Neural progenitor cell (in vitro differentiated cells): ENCODE measurements around the gene SLC25A42. TPM values are rescaled to one million over a fixed set of nuclear protein-coding genes. Genes with fewer than 3 reads are reported as not detected.

ENCODE experiments used
- DNase-seq: peaks from one replicate; pipeline ENCODE4 v3.0.0-alpha.2; 2016; ENCODE audit warnings: low spot score
- H2AFZ ChIP-seq: fragments of 200-600 bp; sonication (generic); replicated peaks from 2 replicates; pipeline ENCODE4 v1.6.1; 2016; ENCODE audit warnings: antibody characterized with exemption
- H3F3A ChIP-seq: fragments of 200-600 bp; sonication (generic); 2 replicates; pipeline ENCODE4 v1.6.1; 2016; ENCODE audit warnings: antibody characterized with exemption, low read depth
- H3K27ac ChIP-seq: fragments of 200-600 bp; sonication (generic); 2 replicates; pipeline ENCODE4 v1.5.1; 2016; ENCODE audit warnings: mild to moderate bottlenecking
- H3K27me3 ChIP-seq: fragments of 200-600 bp; sonication (generic); 2 replicates; pipeline ENCODE4 v1.6.1; 2016; ENCODE audit warnings: mild to moderate bottlenecking, moderate library complexity
- H3K36me3 ChIP-seq: fragments of 200-600 bp; sonication (generic); 2 replicates; pipeline ENCODE4 v1.5.1; 2016
- H3K4me1 ChIP-seq: fragments of 200-600 bp; sonication (generic); 2 replicates; pipeline ENCODE4 v1.6.1; 2016; ENCODE audit warnings: mixed run types
- H3K4me2 ChIP-seq: fragments of 200-600 bp; sonication (generic); 2 replicates; pipeline ENCODE4 v1.6.1; 2016
- H3K4me3 ChIP-seq: fragments of 200-600 bp; sonication (generic); 2 replicates; pipeline ENCODE4 v1.5.1; 2016
- H3K79me2 ChIP-seq: fragments of 200-600 bp; sonication (generic); 2 replicates; pipeline ENCODE4 v1.6.1; 2016; ENCODE audit warnings: low read depth
- H3K9ac ChIP-seq: fragments of 200-600 bp; sonication (generic); 2 replicates; pipeline ENCODE4 v1.6.1; 2016
- H3K9me3 ChIP-seq: fragments of 200-600 bp; sonication (generic); 2 replicates; pipeline ENCODE4 v1.5.1; 2016; ENCODE audit warnings: low read depth
- H4K20me1 ChIP-seq: fragments of 200-600 bp; sonication (generic); 2 replicates; pipeline ENCODE4 v1.6.1; 2016; ENCODE audit warnings: low read depth
- H3K27ac Mint-ChIP-seq: 3 replicates; pipeline ENCODE4 v1.8.0; 2021; ENCODE audit warnings: mixed read lengths
- H3K27me3 Mint-ChIP-seq: 2 replicates; pipeline ENCODE4 v1.8.0; 2022; ENCODE audit warnings: low read depth, mild to moderate bottlenecking, inconsistent platforms, moderate library complexity, mixed read lengths; ENCODE audit not compliant: insufficient read depth
- H3K36me3 Mint-ChIP-seq: 3 replicates; pipeline ENCODE4 v1.8.0; 2021; ENCODE audit warnings: mixed read lengths
- H3K4me1 Mint-ChIP-seq: 3 replicates; pipeline ENCODE4 v1.8.0; 2021; ENCODE audit warnings: mixed read lengths
- H3K4me3 Mint-ChIP-seq: 3 replicates; pipeline ENCODE4 v1.8.0; 2021; ENCODE audit warnings: mild to moderate bottlenecking, moderate library complexity, mixed read lengths
- H3K9me3 Mint-ChIP-seq: 3 replicates; pipeline ENCODE4 v1.8.0; 2020; ENCODE audit warnings: mixed read lengths
- EZH2 ChIP-seq: fragments of 200-600 bp; sonication (generic); IDR thresholded peaks from 2 replicates; pipeline ENCODE4 v1.6.1; 2017; ENCODE audit warnings: antibody characterized with exemption, mild to moderate bottlenecking, moderate library complexity
- EZH2phosphoT487 ChIP-seq: fragments of 200-600 bp; sonication (generic); IDR thresholded peaks from 2 replicates; pipeline ENCODE4 v1.6.1; 2017; ENCODE audit warnings: antibody characterized with exemption
- total RNA-seq: library from RNA; depleted of rRNA; stranded (reverse); fragments of >200 nt; gene quantifications from 2 replicates; pipeline ENCODE4 v1.2.3, GENCODE V29; 2015; ENCODE audit warnings: low replicate concordance
- TF ChIP-seq, protein P1 (sequence below): fragments of 200-600 bp; sonication (generic); IDR thresholded peaks from 2 replicates; pipeline ENCODE4 v1.5.1; 2017; ENCODE audit warnings: antibody characterized with exemption, mild to moderate bottlenecking

SLC25A42 gene
- total RNA-seq, 1 donor from 2014 or later = 4.0 TPM

GRCh38 chr19:19123386-19123785 is 59.6 kb downstream of the SLC25A42 start:
- no peak for DNase-seq
- Mint-ChIP-seq H3K4me3 (no peak overlapping the region), H3K27ac (no peak overlapping the region), H3K9me3 (peaks cover 9% of the 10 kb centered on the region), H3K27me3 (peaks cover 2% of the 10 kb centered on the region), H3K4me1 (no peaks in the 10 kb centered on the region), H3K36me3 (peaks cover 27% of the 10 kb centered on the region)
- Histone ChIP-seq H3K27me3 (no peaks in the 10 kb centered on the region), H3K4me2 (no peak overlapping the region), H2AFZ (no peak overlapping the region), H4K20me1 (no peaks in the 10 kb centered on the region), H3K4me3 (no peak overlapping the region), H3K79me2 (no peaks in the 10 kb centered on the region), H3K27ac (no peak overlapping the region), H3K9me3 (no peaks in the 10 kb centered on the region), H3K4me1 (peaks cover 5% of the 10 kb centered on the region), H3F3A (peaks cover 7% of the 10 kb centered on the region), H3K36me3 (peaks cover 5% of the 10 kb centered on the region), H3K9ac (no peak overlapping the region)
- TF ChIP-seq EZH2 (no peak), EZH2phosphoT487 (no peak)
- TF ChIP-seq, protein P1, sequence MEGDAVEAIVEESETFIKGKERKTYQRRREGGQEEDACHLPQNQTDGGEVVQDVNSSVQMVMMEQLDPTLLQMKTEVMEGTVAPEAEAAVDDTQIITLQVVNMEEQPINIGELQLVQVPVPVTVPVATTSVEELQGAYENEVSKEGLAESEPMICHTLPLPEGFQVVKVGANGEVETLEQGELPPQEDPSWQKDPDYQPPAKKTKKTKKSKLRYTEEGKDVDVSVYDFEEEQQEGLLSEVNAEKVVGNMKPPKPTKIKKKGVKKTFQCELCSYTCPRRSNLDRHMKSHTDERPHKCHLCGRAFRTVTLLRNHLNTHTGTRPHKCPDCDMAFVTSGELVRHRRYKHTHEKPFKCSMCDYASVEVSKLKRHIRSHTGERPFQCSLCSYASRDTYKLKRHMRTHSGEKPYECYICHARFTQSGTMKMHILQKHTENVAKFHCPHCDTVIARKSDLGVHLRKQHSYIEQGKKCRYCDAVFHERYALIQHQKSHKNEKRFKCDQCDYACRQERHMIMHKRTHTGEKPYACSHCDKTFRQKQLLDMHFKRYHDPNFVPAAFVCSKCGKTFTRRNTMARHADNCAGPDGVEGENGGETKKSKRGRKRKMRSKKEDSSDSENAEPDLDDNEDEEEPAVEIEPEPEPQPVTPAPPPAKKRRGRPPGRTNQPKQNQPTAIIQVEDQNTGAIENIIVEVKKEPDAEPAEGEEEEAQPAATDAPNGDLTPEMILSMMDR = no peak

GRCh38 chr19:19126102-19126501 is 62.3 kb downstream of the SLC25A42 start:
- DNase-seq = no peak
- Mint-ChIP-seq H3K36me3 (peaks cover 34% of the 10 kb centered on the region), H3K4me1 (no peaks in the 10 kb centered on the region), H3K9me3 (peaks cover 11% of the 10 kb centered on the region), H3K27ac (no peak overlapping the region), H3K4me3 (no peak overlapping the region), H3K27me3 (no peaks in the 10 kb centered on the region)
- Histone ChIP-seq H4K20me1 (no peaks in the 10 kb centered on the region), H3K4me1 (no peaks in the 10 kb centered on the region), H3K27ac (no peak overlapping the region), H3K9ac (no peak overlapping the region), H3K4me2 (no peak overlapping the region), H3K27me3 (no peaks in the 10 kb centered on the region), H3F3A (no peaks in the 10 kb centered on the region), H3K9me3 (no peaks in the 10 kb centered on the region), H3K36me3 (peaks cover 5% of the 10 kb centered on the region), H2AFZ (no peak overlapping the region), H3K4me3 (no peak overlapping the region), H3K79me2 (no peaks in the 10 kb centered on the region)
- TF ChIP-seq EZH2 (no peak), EZH2phosphoT487 (no peak)
- TF ChIP-seq, protein P1 = no peak

GRCh38 chr19:19131989-19132388 is 68.2 kb downstream of the SLC25A42 start:
- Histone ChIP-seq H4K20me1 (no peaks in the 10 kb centered on the region), H3K4me1 (no peaks in the 10 kb centered on the region), H2AFZ (no peak overlapping the region), H3K9ac (no peak overlapping the region), H3K4me2 (no peak overlapping the region), H3K79me2 (no peaks in the 10 kb centered on the region), H3K36me3 (no peaks in the 10 kb centered on the region), H3K4me3 (no peak overlapping the region), H3K27ac (no peak overlapping the region), H3K27me3 (no peaks in the 10 kb centered on the region), H3K9me3 (no peaks in the 10 kb centered on the region), H3F3A (no peaks in the 10 kb centered on the region)
- H3K27ac Mint-ChIP-seq = no peak overlapping the region
- H3K4me3 Mint-ChIP-seq = no peak overlapping the region
- H3K9me3 Mint-ChIP-seq = peaks cover 5% of the 10 kb centered on the region
- H3K36me3 Mint-ChIP-seq = peaks cover 21% of the 10 kb centered on the region
- peaks cover 9% of the 10 kb centered on the region for H3K27me3 Mint-ChIP-seq
- no peak for TF ChIP-seq EZH2phosphoT487
- TF ChIP-seq EZH2 = no peak
- TF ChIP-seq, protein P1 = no peak
- H3K4me1 Mint-ChIP-seq = peaks cover 5% of the 10 kb centered on the region
- DNase-seq = no peak

GRCh38 chr19:19132912-19133311 is 69.1 kb downstream of the SLC25A42 start:
- peaks cover 9% of the 10 kb centered on the region for H3K27me3 Mint-ChIP-seq
- H3F3A ChIP-seq = no peaks in the 10 kb centered on the region
- H3K79me2 ChIP-seq = peaks cover 6% of the 10 kb centered on the region
- no peak overlapping the region for H3K4me3 Mint-ChIP-seq
- H3K27ac ChIP-seq = no peak overlapping the region
- H3K4me1 Mint-ChIP-seq = peaks cover 12% of the 10 kb centered on the region
- H2AFZ ChIP-seq = no peak overlapping the region
- no peak for DNase-seq
- no peak overlapping the region for H3K4me3 ChIP-seq
- H3K9ac ChIP-seq = no peak overlapping the region
- H3K4me2 ChIP-seq = no peak overlapping the region
- H3K36me3 Mint-ChIP-seq = peaks cover 19% of the 10 kb centered on the region
- H3K9me3 Mint-ChIP-seq = peaks cover 5% of the 10 kb centered on the region
- no peak for TF ChIP-seq EZH2phosphoT487
- TF ChIP-seq, protein P1 = no peak
- no peak for TF ChIP-seq EZH2
- no peaks in the 10 kb centered on the region for H4K20me1 ChIP-seq
- H3K36me3 ChIP-seq = no peaks in the 10 kb centered on the region
- H3K27ac Mint-ChIP-seq = no peak overlapping the region
- H3K4me1 ChIP-seq = peaks cover 6% of the 10 kb centered on the region
- H3K9me3 ChIP-seq = no peaks in the 10 kb centered on the region
- H3K27me3 ChIP-seq = peaks cover 8% of the 10 kb centered on the region
